HEK293 (cell line): Measurements from ENCODE around the gene B4GALT2.
A peak's percentile ranks its signal among the peaks of the same experiment; 100 is the strongest.

Experiments
- CTCF ChIA-PET: fragments of 350-600 bp; formaldehyde crosslinking; extraction: SDS; loops from one replicate; lab custom pipeline; 2021; ENCODE audit warnings: antibody characterized with exemption; lab: Yijun Ruan, JAX
- POLR2A ChIA-PET: fragments of 300-600 bp; formaldehyde crosslinking; extraction: SDS; loops from one replicate; lab custom pipeline; 2020; ENCODE audit warnings: antibody characterized with exemption, inconsistent platforms; lab: Yijun Ruan, JAX
- H3K27ac ChIP-seq: fragments of 200-500 bp; sonication (Bioruptor generic); 2 replicates; pipeline ENCODE4 v1.5.1; 2014; ENCODE audit warnings: low read depth, low read length, control low read depth, inconsistent platforms; ENCODE audit errors: extremely low read depth
- H3K36me3 ChIP-seq, 2 experiments: fragments of 200-500 bp in 1 of 2; sonication (Bioruptor generic) in 1 of 2; 1 replicate in 1 of 2; 2 replicates in 1 of 2; pipeline ENCODE4 v1.5.1; 2014 to 2017; ENCODE audit warnings: inconsistent platforms in 2 of 2, low read length in 2 of 2; ENCODE audit not compliant: control insufficient read depth in 2 of 2, insufficient read depth in 1 of 2
- H3K4me1 ChIP-seq: fragments of 200-500 bp; sonication (Bioruptor generic); 2 replicates; pipeline ENCODE4 v1.5.1; 2014; ENCODE audit warnings: mild to moderate bottlenecking, low read length, inconsistent platforms; ENCODE audit not compliant: control insufficient read depth, insufficient read depth
- H3K4me3 ChIP-seq: 2 replicates; pipeline ENCODE4 v1.5.1; 2011; ENCODE audit warnings: low read depth, mild to moderate bottlenecking, control low read depth, low read length, moderate library complexity
- H3K9me3 ChIP-seq: fragments of 200-500 bp; sonication (Bioruptor generic); 2 replicates; pipeline ENCODE4 v1.5.1; 2014; ENCODE audit warnings: low read depth, low read length, inconsistent platforms; ENCODE audit not compliant: control insufficient read depth, insufficient read depth
- HOXC10 ChIP-seq: sonication (generic); formaldehyde crosslinking; IDR thresholded peaks from 2 replicates; pipeline ENCODE4 v1.8.1; 2023; ENCODE audit warnings: mild to moderate bottlenecking, missing genetic modification reagents
- KLF1 ChIP-seq: fragments of 450-650 bp; formaldehyde crosslinking; IDR thresholded peaks from 2 replicates; pipeline ENCODE4 v1.5.1; 2016; ENCODE audit warnings: missing biosample characterization, missing genetic modification characterization
- KLF7 ChIP-seq: fragments of 450-650 bp; formaldehyde crosslinking; IDR thresholded peaks from 2 replicates; pipeline ENCODE4 v1.5.1; 2016; ENCODE audit warnings: missing biosample characterization, missing genetic modification characterization, borderline replicate concordance
- MEIS1 ChIP-seq: sonication (generic); formaldehyde crosslinking; IDR thresholded peaks from 2 replicates; pipeline ENCODE4 v1.8.1; 2022; ENCODE audit warnings: missing genetic modification reagents, mild to moderate bottlenecking, borderline replicate concordance
- PRDM10 ChIP-seq: fragments of 450-650 bp; formaldehyde crosslinking; IDR thresholded peaks from 2 replicates; pipeline ENCODE4 v1.5.1; 2016; ENCODE audit warnings: missing biosample characterization, missing genetic modification characterization
- SALL2 ChIP-seq: fragments of 450-650 bp; formaldehyde crosslinking; IDR thresholded peaks from 2 replicates; pipeline ENCODE4 v1.5.0; 2017; ENCODE audit warnings: missing biosample characterization, mild to moderate bottlenecking, missing genetic modification characterization, borderline replicate concordance
- SETDB1 ChIP-seq: IDR thresholded peaks from one replicate; pipeline ENCODE4 v1.6.1; 2017; ENCODE audit warnings: mild to moderate bottlenecking, low read length, moderate library complexity, mixed read lengths; ENCODE audit not compliant: insufficient read length
- SP2 ChIP-seq: fragments of 450-650 bp; formaldehyde crosslinking; IDR thresholded peaks from 2 replicates; pipeline ENCODE4 v1.5.1; 2016; ENCODE audit warnings: missing biosample characterization, missing genetic modification characterization
- ZBTB20 ChIP-seq: fragments of 450-650 bp; formaldehyde crosslinking; IDR thresholded peaks from 2 replicates; pipeline ENCODE4 v1.5.1; 2016; ENCODE audit warnings: missing biosample characterization, missing genetic modification characterization
- ZBTB48 ChIP-seq: fragments of 450-650 bp; formaldehyde crosslinking; IDR thresholded peaks from 2 replicates; pipeline ENCODE4 v1.5.1; 2016; ENCODE audit warnings: missing biosample characterization, missing genetic modification characterization
- ZBTB6 ChIP-seq: fragments of 450-650 bp; formaldehyde crosslinking; IDR thresholded peaks from 2 replicates; pipeline ENCODE4 v1.5.1; 2017; ENCODE audit warnings: missing biosample characterization, missing genetic modification characterization
- ZNF138 ChIP-seq: fragments of 450-650 bp; formaldehyde crosslinking; IDR thresholded peaks from 2 replicates; pipeline ENCODE4 v1.5.1; 2016; ENCODE audit warnings: missing biosample characterization, missing genetic modification characterization, borderline replicate concordance
- ZNF140 ChIP-seq: fragments of 450-650 bp; formaldehyde crosslinking; IDR thresholded peaks from 2 replicates; pipeline ENCODE4 v1.5.1; 2016; ENCODE audit warnings: missing biosample characterization, missing genetic modification characterization
- ZNF146 ChIP-seq: fragments of 450-650 bp; formaldehyde crosslinking; IDR thresholded peaks from 2 replicates; pipeline ENCODE4 v1.5.1; 2016; ENCODE audit warnings: missing biosample characterization, missing genetic modification characterization
- ZNF214 ChIP-seq: fragments of 450-650 bp; formaldehyde crosslinking; IDR thresholded peaks from 2 replicates; pipeline ENCODE4 v1.5.1; 2017; ENCODE audit warnings: missing biosample characterization, mild to moderate bottlenecking, missing genetic modification characterization, borderline replicate concordance
- ZNF311 ChIP-seq: fragments of 450-650 bp; formaldehyde crosslinking; IDR thresholded peaks from 2 replicates; pipeline ENCODE4 v1.5.1; 2017; ENCODE audit warnings: missing biosample characterization, missing genetic modification characterization, borderline replicate concordance
- ZNF521 ChIP-seq: fragments of 450-650 bp; formaldehyde crosslinking; IDR thresholded peaks from 2 replicates; pipeline ENCODE4 v1.5.1; 2017; ENCODE audit warnings: missing biosample characterization, mild to moderate bottlenecking, missing genetic modification characterization
- ZNF529 ChIP-seq: fragments of 450-650 bp; formaldehyde crosslinking; IDR thresholded peaks from 2 replicates; pipeline ENCODE4 v1.5.1; 2017; ENCODE audit warnings: missing genetic modification characterization, missing biosample characterization; ENCODE audit not compliant: insufficient replicate concordance
- ZNF548 ChIP-seq: fragments of 450-650 bp; formaldehyde crosslinking; IDR thresholded peaks from 2 replicates; pipeline ENCODE4 v1.5.1; 2016; ENCODE audit warnings: missing biosample characterization, missing genetic modification characterization
- ZNF704 ChIP-seq: fragments of 450-650 bp; formaldehyde crosslinking; IDR thresholded peaks from 2 replicates; pipeline ENCODE4 v1.5.1; 2016; ENCODE audit warnings: missing biosample characterization, missing genetic modification characterization
- ZSCAN16 ChIP-seq: fragments of 450-650 bp; formaldehyde crosslinking; IDR thresholded peaks from 2 replicates; pipeline ENCODE4 v1.5.1; 2016; ENCODE audit warnings: missing biosample characterization, missing genetic modification characterization
- TF ChIP-seq, protein P1 (sequence below): fragments of 450-650 bp; formaldehyde crosslinking; IDR thresholded peaks from 2 replicates; pipeline ENCODE4 v1.5.1; 2016; ENCODE audit warnings: missing biosample characterization, missing genetic modification characterization

Gene B4GALT2

DNA sequence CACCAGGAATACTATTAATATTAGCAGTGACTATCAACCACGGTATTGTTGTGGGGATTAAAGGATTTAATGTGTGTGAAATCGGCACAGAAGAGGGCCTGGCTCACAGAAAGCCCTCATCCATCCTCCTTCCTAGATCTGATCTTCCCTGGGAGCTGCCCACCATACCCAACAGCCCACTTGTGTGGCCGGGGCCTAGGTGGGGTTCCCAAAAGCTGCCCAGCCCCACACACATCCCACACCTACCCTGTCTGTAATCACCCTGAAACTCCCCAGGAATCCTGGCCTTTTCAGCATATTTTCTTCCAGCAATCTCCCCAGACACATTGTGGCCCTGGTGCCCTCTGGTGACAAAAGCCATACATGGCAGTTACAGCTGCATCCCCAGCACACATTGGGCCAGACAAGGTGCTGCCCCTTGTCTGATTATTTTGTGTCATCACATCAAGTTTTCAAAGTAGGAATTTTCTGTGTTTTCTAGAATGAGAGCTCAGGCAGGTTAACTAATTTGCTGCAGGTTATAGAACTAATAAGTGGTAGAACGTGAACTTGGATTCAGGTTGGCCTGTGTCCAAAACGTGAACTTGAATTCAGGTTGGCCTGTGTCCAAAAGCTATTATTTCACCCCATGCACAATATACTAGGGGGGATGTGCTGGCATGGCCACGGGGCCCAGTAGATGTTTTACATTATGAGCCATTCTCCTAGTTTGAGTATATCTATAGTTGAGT, 57.6 kb downstream of the B4GALT2 start (continued):
- TF ChIP-seq PRDM10 (tag by site-specific recombination) = no peak

GRCh38 chr1:44037154-44037553, 58.1 kb downstream of the B4GALT2 start:
- POLR2A ChIA-PET = interaction anchor here (0.8 to 1.8 kb wide), 6 partner anchors 26 to 387 kb away, joined by 3 to 9 read pairs (median 4); partner anchors contain the start of gene KDM4A
- H3K4me1 ChIP-seq = no peaks in the 10 kb centered on the region
- H3K36me3 ChIP-seq = no peaks in the 10 kb centered on the region
- no peaks in the 10 kb centered on the region for H3K9me3 ChIP-seq
- CTCF ChIA-PET = interaction anchor here (0.6 to 7.8 kb wide), 25 partner anchors 10 to 560 kb away, joined by 3 to 110 read pairs (median 6); partner anchors contain the start of gene IPO13
- no peak overlapping the region for H3K4me3 ChIP-seq
- H3K27ac ChIP-seq = no peak overlapping the region; the same call in 1 of the 2 replicates
- TF ChIP-seq SP2 (tag by site-specific recombination) (no peak), SALL2 (tag by site-specific recombination) (no peak), SETDB1 (no peak), ZNF140 (no peak), MEIS1 (CRISPR knock-in tag) (no peak), HOXC10 (CRISPR knock-in tag) (no peak), ZNF138 (no peak), PRDM10 (tag by site-specific recombination) (no peak), ZBTB6 (tag by site-specific recombination) (no peak), KLF1 (tag by site-specific recombination) (no peak), ZNF548 (tag by site-specific recombination) (no peak), ZSCAN16 (tag by site-specific recombination) (no peak), ZNF146 (no peak), KLF7 (tag by site-specific recombination) (no peak), ZNF529 (no peak), ZNF704 (tag by site-specific recombination) (no peak), ZNF521 (no peak), ZBTB20 (tag by site-specific recombination) (0 out of 2 replicates have a peak, but pooled peaks have one; percentile 32), ZNF311 (no peak), ZBTB48 (0 out of 2 replicates have a peak, but pooled peaks have one; percentile 33), ZNF214 (tag by site-specific recombination) (no peak)
- TF ChIP-seq, protein P1, sequence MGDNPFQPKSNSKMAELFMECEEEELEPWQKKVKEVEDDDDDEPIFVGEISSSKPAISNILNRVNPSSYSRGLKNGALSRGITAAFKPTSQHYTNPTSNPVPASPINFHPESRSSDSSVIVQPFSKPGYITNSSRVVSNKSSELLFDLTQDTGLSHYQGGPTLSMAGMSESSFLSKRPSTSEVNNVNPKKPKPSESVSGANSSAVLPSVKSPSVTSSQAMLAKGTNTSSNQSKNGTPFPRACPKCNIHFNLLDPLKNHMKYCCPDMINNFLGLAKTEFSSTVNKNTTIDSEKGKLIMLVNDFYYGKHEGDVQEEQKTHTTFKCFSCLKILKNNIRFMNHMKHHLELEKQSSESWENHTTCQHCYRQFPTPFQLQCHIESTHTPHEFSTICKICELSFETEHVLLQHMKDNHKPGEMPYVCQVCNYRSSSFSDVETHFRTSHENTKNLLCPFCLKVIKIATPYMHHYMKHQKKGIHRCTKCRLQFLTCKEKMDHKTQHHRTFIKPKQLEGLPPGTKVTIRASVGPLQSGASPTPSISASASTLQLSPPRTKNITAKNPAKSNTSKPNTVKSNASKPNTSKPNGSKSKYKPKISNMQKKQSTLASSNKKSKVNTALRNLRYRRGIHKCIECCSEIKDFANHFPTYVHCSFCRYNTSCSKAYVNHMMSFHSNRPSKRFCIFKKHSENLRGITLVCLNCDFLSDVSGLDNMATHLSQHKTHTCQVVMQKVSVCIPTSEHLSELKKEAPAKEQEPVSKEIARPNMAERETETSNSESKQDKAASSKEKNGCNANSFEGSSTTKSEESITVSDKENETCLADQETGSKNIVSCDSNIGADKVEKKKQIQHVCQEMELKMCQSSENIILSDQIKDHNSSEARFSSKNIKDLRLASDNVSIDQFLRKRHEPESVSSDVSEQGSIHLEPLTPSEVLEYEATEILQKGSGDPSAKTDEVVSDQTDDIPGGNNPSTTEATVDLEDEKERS (tag by site-specific recombination) = no peak
